Measurements from ENCODE around the gene PXN. TPM values are rescaled to one million over a fixed set of nuclear protein-coding genes. Genes with fewer than 3 reads are reported as not detected.
"Not testable (repeated sequence)": the region's sequence is repeated elsewhere in the genome, so short reads cannot be mapped to it uniquely, and the experiment has no call there.

PXN gene
- polyA plus RNA-seq, 1 donor from 2014 or later, result 5.9 TPM

DNA sequence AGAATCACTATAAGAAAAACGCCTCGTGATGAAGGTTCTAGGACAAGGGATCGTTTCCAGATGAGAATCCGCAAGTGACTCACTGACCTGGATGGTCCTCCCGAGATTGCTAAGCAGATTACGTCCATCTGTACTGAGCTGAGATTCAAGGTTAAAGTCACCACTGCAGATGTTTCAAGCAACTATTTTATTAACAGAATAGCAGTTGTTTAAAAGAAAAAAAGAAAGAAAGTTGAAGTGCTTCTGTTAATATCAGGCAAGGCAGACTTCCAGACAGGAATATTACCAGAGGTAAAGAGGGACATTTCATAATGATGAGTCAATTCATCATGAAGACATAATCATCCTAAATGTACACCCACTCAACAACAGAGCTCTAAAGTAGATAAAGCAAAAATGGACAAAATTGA, 17.9 kb downstream of the PXN start:
- no peak overlapping the region for H3K4me2 ChIP-seq (ENCODE audit: low read length)
- H3K9ac ChIP-seq (ENCODE audit: low read length), result no peak overlapping the region

DNA sequence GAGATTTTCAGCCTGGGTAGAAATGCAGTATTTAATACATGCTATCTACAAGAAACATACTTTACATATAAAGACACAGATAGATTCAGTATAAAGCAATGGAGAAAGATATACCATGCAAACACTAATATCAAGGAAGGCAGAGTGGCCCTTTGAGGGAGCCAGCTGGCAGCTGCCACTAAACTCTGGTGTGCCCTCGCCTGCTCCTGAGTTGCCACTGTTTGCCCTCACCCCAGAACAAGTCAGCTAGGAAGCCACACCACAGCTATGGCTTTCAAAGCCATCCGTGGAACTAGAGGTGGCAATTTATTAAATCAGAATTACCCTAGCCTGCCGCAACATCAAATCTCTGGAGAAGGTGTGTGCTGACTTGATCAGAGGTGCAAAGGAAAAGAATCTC, 18.3 kb downstream of the PXN start:
- Histone ChIP-seq H3K36me3 (ENCODE audit: insufficient read depth, low read length) (no peaks in the 10 kb centered on the region), H3K4me2 (ENCODE audit: low read length) (no peak overlapping the region), H3K79me2 (replicated peaks; ENCODE audit: insufficient read depth, low read length) (no peaks in the 10 kb centered on the region), H3K27ac (ENCODE audit: low read length) (no peak overlapping the region), H3K4me3 (ENCODE audit: low read length) (no peak overlapping the region), H3K27me3 (ENCODE audit: insufficient read depth, low read depth, low read length) (no peaks in the 10 kb centered on the region), H4K20me1 (ENCODE audit: insufficient read depth) (no peaks in the 10 kb centered on the region), H3K9me2 (ENCODE audit: insufficient read depth, low read length) (no peaks in the 10 kb centered on the region), H3F3A (ENCODE audit: insufficient read depth, low read length, poor library complexity, severe bottlenecking) (no peaks in the 10 kb centered on the region), H3K9me3 (ENCODE audit: low read length) (no peaks in the 10 kb centered on the region), H3K9ac (ENCODE audit: low read length) (no peak overlapping the region), H2AFZ (ENCODE audit: low read depth, low read length) (no peak overlapping the region)
- TF ChIP-seq REST (IDR thresholded peaks at IDR 0.05; ENCODE audit: borderline replicate concordance) (no peak), POLR2AphosphoS5 (IDR thresholded peaks at IDR 0.05) (no peak), EZH2 (IDR thresholded peaks at IDR 0.05; ENCODE audit: borderline replicate concordance, insufficient read depth, low read length, poor library complexity, severe bottlenecking) (no peak), MXI1 (conservative IDR thresholded peaks at IDR 0.05; ENCODE audit: poor library complexity, severe bottlenecking) (no peak), SMC3 (conservative IDR thresholded peaks at IDR 0.05; ENCODE audit: poor library complexity) (no peak), RAD21 (conservative IDR thresholded peaks at IDR 0.05) (no peak), EP300 (conservative IDR thresholded peaks at IDR 0.05; ENCODE audit: poor library complexity, severe bottlenecking) (no peak)
- TF ChIP-seq, protein P1, sequence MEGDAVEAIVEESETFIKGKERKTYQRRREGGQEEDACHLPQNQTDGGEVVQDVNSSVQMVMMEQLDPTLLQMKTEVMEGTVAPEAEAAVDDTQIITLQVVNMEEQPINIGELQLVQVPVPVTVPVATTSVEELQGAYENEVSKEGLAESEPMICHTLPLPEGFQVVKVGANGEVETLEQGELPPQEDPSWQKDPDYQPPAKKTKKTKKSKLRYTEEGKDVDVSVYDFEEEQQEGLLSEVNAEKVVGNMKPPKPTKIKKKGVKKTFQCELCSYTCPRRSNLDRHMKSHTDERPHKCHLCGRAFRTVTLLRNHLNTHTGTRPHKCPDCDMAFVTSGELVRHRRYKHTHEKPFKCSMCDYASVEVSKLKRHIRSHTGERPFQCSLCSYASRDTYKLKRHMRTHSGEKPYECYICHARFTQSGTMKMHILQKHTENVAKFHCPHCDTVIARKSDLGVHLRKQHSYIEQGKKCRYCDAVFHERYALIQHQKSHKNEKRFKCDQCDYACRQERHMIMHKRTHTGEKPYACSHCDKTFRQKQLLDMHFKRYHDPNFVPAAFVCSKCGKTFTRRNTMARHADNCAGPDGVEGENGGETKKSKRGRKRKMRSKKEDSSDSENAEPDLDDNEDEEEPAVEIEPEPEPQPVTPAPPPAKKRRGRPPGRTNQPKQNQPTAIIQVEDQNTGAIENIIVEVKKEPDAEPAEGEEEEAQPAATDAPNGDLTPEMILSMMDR (IDR thresholded peaks at IDR 0.05; ENCODE audit: poor library complexity, severe bottlenecking), result no peak

More for the DNA sequence above, 17.9 kb downstream of the PXN start:
- Histone ChIP-seq H3K9me2 (ENCODE audit: insufficient read depth, low read length) (no peaks in the 10 kb centered on the region), H3F3A (ENCODE audit: insufficient read depth, low read length, poor library complexity, severe bottlenecking) (no peaks in the 10 kb centered on the region), H2AFZ (ENCODE audit: low read depth, low read length) (no peak overlapping the region), H3K36me3 (ENCODE audit: insufficient read depth, low read length) (no peaks in the 10 kb centered on the region), H3K9me3 (ENCODE audit: low read length) (no peaks in the 10 kb centered on the region), H3K4me3 (ENCODE audit: low read length) (no peak overlapping the region), H3K27me3 (ENCODE audit: insufficient read depth, low read depth, low read length) (no peaks in the 10 kb centered on the region), H3K27ac (ENCODE audit: low read length) (no peak overlapping the region), H4K20me1 (ENCODE audit: insufficient read depth) (no peaks in the 10 kb centered on the region), H3K79me2 (replicated peaks; ENCODE audit: insufficient read depth, low read length) (no peaks in the 10 kb centered on the region)
- TF ChIP-seq RAD21 (conservative IDR thresholded peaks at IDR 0.05) (no peak), SMC3 (conservative IDR thresholded peaks at IDR 0.05; ENCODE audit: poor library complexity) (no peak), EP300 (conservative IDR thresholded peaks at IDR 0.05; ENCODE audit: poor library complexity, severe bottlenecking) (no peak), TAF1 (IDR thresholded peaks at IDR 0.05; ENCODE audit: low read depth) (no peak)
- TF ChIP-seq, protein P1 (IDR thresholded peaks at IDR 0.05; ENCODE audit: poor library complexity, severe bottlenecking), result no peak

DNA sequence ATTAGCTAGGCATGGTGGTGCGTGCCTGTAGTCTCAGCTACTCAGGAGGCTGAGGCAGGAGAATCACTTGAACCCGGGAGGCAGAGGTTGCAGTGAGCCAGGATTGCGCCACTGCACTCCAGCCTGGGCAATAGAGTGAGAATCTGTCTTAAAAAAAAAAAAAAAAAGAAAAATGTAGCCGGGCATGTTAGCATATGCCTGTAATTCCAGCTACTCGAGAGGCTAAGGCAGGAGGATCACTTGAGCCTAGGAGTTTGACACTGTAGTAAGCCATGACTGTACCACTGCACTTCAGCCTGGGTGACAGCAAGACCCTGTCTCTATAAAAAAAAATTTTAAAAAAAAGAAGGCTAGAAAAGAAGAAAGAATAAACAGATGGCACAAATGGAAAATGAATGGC, 18.8 kb downstream of the PXN start:
- not testable (repeated sequence) for H4K20me1 ChIP-seq (ENCODE audit: insufficient read depth); H3K36me3 ChIP-seq (ENCODE audit: insufficient read depth, low read length); H3K4me3 ChIP-seq (ENCODE audit: low read length); H3K27me3 ChIP-seq (ENCODE audit: insufficient read depth, low read depth, low read length); H3K4me2 ChIP-seq (ENCODE audit: low read length); H3F3A ChIP-seq (ENCODE audit: insufficient read depth, low read length, poor library complexity, severe bottlenecking); H2AFZ ChIP-seq (ENCODE audit: low read depth, low read length); H3K9me2 ChIP-seq (ENCODE audit: insufficient read depth, low read length); H3K79me2 ChIP-seq (replicated peaks; ENCODE audit: insufficient read depth, low read length); H3K9me3 ChIP-seq (ENCODE audit: low read length); H3K9ac ChIP-seq (ENCODE audit: low read length); H3K27ac ChIP-seq (ENCODE audit: low read length)
